Liver (tissue), 3 donors: ENCODE results near the gene RAD51B.

Experiments used
- CTCF ChIP-seq: fragments of 150-350 bp; IDR thresholded peaks from 2 replicates; pipeline ENCODE4 v1.5.1; 2017; ENCODE audit warnings: improper control_type of control experiment, low read depth, low read length; ENCODE audit not compliant: missing input control
- EGR1 ChIP-seq, 2 donors: IDR thresholded peaks; 2 replicates each; pipeline ENCODE4 v1.6.1; 2016 to 2018; ENCODE audit warnings: antibody characterized with exemption in 2 of 2, low read depth in 2 of 2
- FOXA1 ChIP-seq: IDR thresholded peaks from 2 replicates; pipeline ENCODE4 v1.6.1; 2016; ENCODE audit warnings: antibody characterized with exemption
- GABPA ChIP-seq, 2 donors: IDR thresholded peaks in 1 of 2; conservative IDR thresholded peaks in 1 of 2; 2 replicates each; pipeline ENCODE4 v1.6.1; 2016; ENCODE audit warnings: antibody characterized with exemption in 2 of 2, mild to moderate bottlenecking in 1 of 2, moderate library complexity in 1 of 2
- HNF4G ChIP-seq: IDR thresholded peaks from 2 replicates; pipeline ENCODE4 v1.6.1; 2016; ENCODE audit warnings: antibody characterized with exemption
- JUND ChIP-seq, 2 donors: IDR thresholded peaks; 2 replicates each; pipeline ENCODE4 v1.6.1; 2016; ENCODE audit warnings: antibody characterized with exemption in 2 of 2
- MAX ChIP-seq: IDR thresholded peaks from 2 replicates; pipeline ENCODE4 v1.6.1; 2016; ENCODE audit warnings: antibody characterized with exemption
- RAD21 ChIP-seq, 2 donors: IDR thresholded peaks; 2 replicates each; pipeline ENCODE4 v1.6.1; 2016; ENCODE audit warnings: antibody characterized with exemption in 2 of 2, mild to moderate bottlenecking in 2 of 2
- RXRA ChIP-seq, 2 donors: IDR thresholded peaks; 2 replicates each; pipeline ENCODE4 v1.6.1; 2017 to 2018; ENCODE audit warnings: antibody characterized with exemption in 2 of 2, mild to moderate bottlenecking in 1 of 2
- SP1 ChIP-seq: IDR thresholded peaks from 2 replicates; pipeline ENCODE4 v1.6.1; 2018; ENCODE audit warnings: antibody characterized with exemption, mild to moderate bottlenecking
- TAF1 ChIP-seq: conservative IDR thresholded peaks from 2 replicates; pipeline ENCODE4 v1.6.1; 2016; ENCODE audit warnings: antibody characterized with exemption, mild to moderate bottlenecking
- YY1 ChIP-seq: IDR thresholded peaks from 2 replicates; pipeline ENCODE4 v1.6.1; 2016; ENCODE audit warnings: antibody characterized with exemption, mild to moderate bottlenecking
- ZBTB33 ChIP-seq: IDR thresholded peaks from 2 replicates; pipeline ENCODE4 v1.6.1; 2016; ENCODE audit warnings: antibody characterized with exemption
- donor health status: healthy.
- donor health status: healthy.

- TF ChIP-seq CTCF (no peak), YY1 (no peak), TAF1 (no peak), ZBTB33 (no peak), EGR1 (IDR thresholded peaks at IDR 0.05; ENCODE audit: low read depth in 2 of 2) (no peak), FOXA1 (no peak), MAX (no peak), RAD21 (IDR thresholded peaks at IDR 0.05) (no peak), SP1 (no peak), GABPA (IDR thresholded peaks at IDR 0.05 in 1 of 2, conservative IDR thresholded peaks at IDR 0.05 in 1 of 2) (no peak), RXRA (IDR thresholded peaks at IDR 0.05) (no peak), JUND (IDR thresholded peaks at IDR 0.05) (peak in 1 of 2 donors; percentile 13), HNF4G (no peak)
Measured at GRCh38 chr14:68637106-68638021, 817.8 kb downstream of the RAD51B start.
